Mesenchymal stem cell (in vitro differentiated cells and primary cell): Measurements from ENCODE around the gene RPE65.

ENCODE experiments used
- DNase-seq: peaks from one replicate; pipeline ENCODE4 v3.0.0-alpha.2; 2013
- H2AFZ ChIP-seq: one replicate; pipeline ENCODE4 v1.6.1; 2013; ENCODE audit warnings: low read depth, mild to moderate bottlenecking, control low read depth, inconsistent platforms, low read length, moderate library complexity
- H2AK5ac ChIP-seq: 2 replicates; pipeline ENCODE4 v1.6.1; 2013; ENCODE audit warnings: low read length, moderate library complexity, mild to moderate bottlenecking, inconsistent platforms; ENCODE audit not compliant: severe bottlenecking
- H2BK120ac ChIP-seq: one replicate; pipeline ENCODE4 v1.6.1; 2013; ENCODE audit warnings: low read depth, mild to moderate bottlenecking, inconsistent platforms, low read length, moderate library complexity
- H2BK12ac ChIP-seq, 2 experiments: one replicate each; pipeline ENCODE4 v1.6.1; 2013; ENCODE audit warnings: inconsistent platforms in 2 of 2, low read length in 2 of 2, mild to moderate bottlenecking in 2 of 2, moderate library complexity in 2 of 2, control low read depth in 1 of 2
- H2BK15ac ChIP-seq: one replicate; pipeline ENCODE4 v1.6.1; 2013; ENCODE audit warnings: mild to moderate bottlenecking, low read depth, inconsistent platforms; ENCODE audit not compliant: poor library complexity, severe bottlenecking
- H2BK5ac ChIP-seq: 2 replicates; pipeline ENCODE4 v1.6.1; 2013; ENCODE audit warnings: low read depth, mild to moderate bottlenecking, low read length, control low read depth, inconsistent platforms; ENCODE audit not compliant: poor library complexity, severe bottlenecking
- H3K14ac ChIP-seq, 2 experiments: one replicate each; pipeline ENCODE4 v1.6.1; 2013; ENCODE audit warnings: inconsistent platforms in 2 of 2, low read length in 2 of 2, control low read depth in 1 of 2, mild to moderate bottlenecking in 1 of 2, moderate library complexity in 1 of 2
- H3K18ac ChIP-seq, 2 experiments: one replicate each; pipeline ENCODE4 v1.6.1; 2013; ENCODE audit warnings: inconsistent platforms in 2 of 2, low read length in 2 of 2, control low read depth in 1 of 2, low read depth in 1 of 2, mild to moderate bottlenecking in 1 of 2
- H3K23ac ChIP-seq, 2 experiments: one replicate each; pipeline ENCODE4 v1.6.1; 2013; ENCODE audit warnings: inconsistent platforms in 2 of 2, low read length in 2 of 2, mild to moderate bottlenecking in 2 of 2, moderate library complexity in 2 of 2, control low read depth in 1 of 2
- H3K27ac ChIP-seq: 2 replicates; pipeline ENCODE4 v1.5.1; 2013; ENCODE audit warnings: mild to moderate bottlenecking, moderate library complexity, low read length, control low read depth, inconsistent platforms; ENCODE audit not compliant: poor library complexity, severe bottlenecking
- H3K27me3 ChIP-seq, 2 experiments: 2 replicates each; pipeline versions ENCODE4 v1.6.1 to v1.7.0; 2013; ENCODE audit warnings: low read length in 2 of 2, mild to moderate bottlenecking in 2 of 2, moderate library complexity in 2 of 2, control low read depth in 1 of 2, inconsistent platforms in 1 of 2; ENCODE audit not compliant: control insufficient read depth in 1 of 2, insufficient read depth in 1 of 2
- H3K36me3 ChIP-seq, 2 experiments: 2 replicates each; pipeline versions ENCODE4 v1.6.1 to v1.7.0; 2013; ENCODE audit warnings: low read length in 2 of 2, control low read depth in 1 of 2, inconsistent platforms in 1 of 2, low read depth in 1 of 2, mild to moderate bottlenecking in 1 of 2; ENCODE audit not compliant: insufficient read depth in 2 of 2, control insufficient read depth in 1 of 2
- H3K4ac ChIP-seq, 2 experiments: one replicate each; pipeline ENCODE4 v1.6.1; 2013; ENCODE audit warnings: inconsistent platforms in 2 of 2, low read length in 2 of 2, mild to moderate bottlenecking in 2 of 2, moderate library complexity in 2 of 2, control low read depth in 1 of 2, low read depth in 1 of 2
- H3K4me1 ChIP-seq: 2 replicates; pipeline ENCODE4 v1.6.1; 2013; ENCODE audit warnings: low read depth, low read length, control low read depth; ENCODE audit not compliant: control insufficient read depth, insufficient read depth
- H3K4me2 ChIP-seq: 2 replicates; pipeline ENCODE4 v1.6.1; 2013; ENCODE audit warnings: low read length, mild to moderate bottlenecking, inconsistent platforms; ENCODE audit not compliant: poor library complexity, severe bottlenecking
- H3K4me3 ChIP-seq, 2 experiments: 2 replicates each; pipeline versions ENCODE4 v1.5.1 to v1.7.0; 2013; ENCODE audit warnings: low read length in 2 of 2, mild to moderate bottlenecking in 2 of 2, control low read depth in 1 of 2, low read depth in 1 of 2; ENCODE audit not compliant: insufficient read depth in 1 of 2
- H3K79me1 ChIP-seq: replicated peaks from 2 replicates; pipeline ENCODE4 v1.6.1; 2013; ENCODE audit warnings: mild to moderate bottlenecking, control low read depth, low read length, inconsistent platforms; ENCODE audit not compliant: poor library complexity, severe bottlenecking
- H3K9ac ChIP-seq: 2 replicates; pipeline ENCODE4 v1.7.0; 2013; ENCODE audit warnings: mild to moderate bottlenecking, low read length, moderate library complexity
- H3K9me3 ChIP-seq: 2 replicates; pipeline ENCODE4 v1.7.0; 2013; ENCODE audit warnings: mild to moderate bottlenecking, low read length; ENCODE audit not compliant: control insufficient read depth
- H4K8ac ChIP-seq: one replicate; pipeline ENCODE4 v1.6.1; 2013; ENCODE audit warnings: inconsistent platforms, mild to moderate bottlenecking, low read length, moderate library complexity
- H4K91ac ChIP-seq: one replicate; pipeline ENCODE4 v1.6.1; 2013; ENCODE audit warnings: mild to moderate bottlenecking, low read length, inconsistent platforms
- WGBS: methylation state at CpG from one replicate; pipeline ENCODE4 v1.1.7; 2013; ENCODE audit warnings: mixed read lengths; 5-methylcytosine and 5-hydroxymethylcytosine counted together

The RPE65 gene

GRCh38 chr1:68456202-68456601, 6.4 kb upstream of the RPE65 start:
- Histone ChIP-seq H3K4ac (no peak overlapping the region), H4K8ac (no peak overlapping the region), H3K14ac (no peak overlapping the region), H3K27ac (no peak overlapping the region), H3K18ac (no peak overlapping the region), H3K23ac (no peak overlapping the region), H3K4me2 (no peak overlapping the region), H2BK15ac (no peak overlapping the region), H4K91ac (no peak overlapping the region), H2BK12ac (no peak overlapping the region), H2BK5ac (no peak overlapping the region), H3K4me1 (no peaks in the 10 kb centered on the region), H3K4me3 (no peak overlapping the region), H2AFZ (no peak overlapping the region), H3K9me3 (no peaks in the 10 kb centered on the region), H3K79me1 (no peaks in the 10 kb centered on the region), H2AK5ac (no peak overlapping the region), H3K9ac (no peak overlapping the region), H2BK120ac (no peak overlapping the region), H3K27me3 (no peaks in the 10 kb centered on the region), H3K36me3 (no peaks in the 10 kb centered on the region)
- no peak for DNase-seq
- 83% methylated on average over 1 of the region's 1 CpG for WGBS

GRCh38 chr1:68454534-68454933, 4.8 kb upstream of the RPE65 start:
- Histone ChIP-seq H3K4me2 (no peak overlapping the region), H3K14ac (no peak overlapping the region), H2BK15ac (no peak overlapping the region), H3K18ac (no peak overlapping the region), H2BK5ac (no peak overlapping the region), H2BK12ac (no peak overlapping the region), H2AK5ac (no peak overlapping the region), H3K4me1 (no peaks in the 10 kb centered on the region), H2AFZ (no peak overlapping the region), H3K4ac (no peak overlapping the region), H3K9me3 (no peaks in the 10 kb centered on the region), H3K4me3 (no peak overlapping the region), H3K27ac (no peak overlapping the region), H3K9ac (no peak overlapping the region), H3K79me1 (no peaks in the 10 kb centered on the region), H3K36me3 (no peaks in the 10 kb centered on the region), H2BK120ac (no peak overlapping the region), H3K23ac (no peak overlapping the region), H3K27me3 (no peaks in the 10 kb centered on the region), H4K8ac (no peak overlapping the region), H4K91ac (no peak overlapping the region)
- WGBS = 100% methylated on average over 1 of the region's 2 CpGs
- DNase-seq = no peak

- Histone ChIP-seq H3K79me1 (no peaks in the 10 kb centered on the region), H3K4me3 (no peak overlapping the region), H3K18ac (no peak overlapping the region), H3K27me3 (peaks cover 0 to 3% of the 10 kb centered on the region in 2 experiments), H3K27ac (no peak overlapping the region), H2AK5ac (no peak overlapping the region), H3K9ac (no peak overlapping the region), H3K4ac (no peak overlapping the region), H2BK12ac (no peak overlapping the region), H2AFZ (no peak overlapping the region), H3K36me3 (no peaks in the 10 kb centered on the region), H3K4me1 (no peaks in the 10 kb centered on the region), H3K23ac (no peak overlapping the region), H3K4me2 (no peak overlapping the region), H2BK120ac (no peak overlapping the region), H4K8ac (no peak overlapping the region), H2BK15ac (no peak overlapping the region), H4K91ac (no peak overlapping the region), H3K14ac (no peak overlapping the region), H2BK5ac (no peak overlapping the region), H3K9me3 (no peaks in the 10 kb centered on the region)
- WGBS = 93% methylated on average over 6 of the region's 8 CpGs
- no peak for DNase-seq
Observed at GRCh38 chr1:68453060-68453670, 3.4 kb upstream of the RPE65 start.

- 67% methylated on average over 3 of the region's 7 CpGs for WGBS
- H3K4me3 ChIP-seq = no peak overlapping the region
- no peaks in the 10 kb centered on the region for H3K79me1 ChIP-seq
- no peak for DNase-seq
- no peak overlapping the region for H4K91ac ChIP-seq
- H3K27me3 ChIP-seq = peaks cover 0 to 3% of the 10 kb centered on the region in 2 experiments
- no peak overlapping the region for H2BK15ac ChIP-seq
- no peak overlapping the region for H2BK5ac ChIP-seq
- no peaks in the 10 kb centered on the region for H3K36me3 ChIP-seq
- no peak overlapping the region for H3K4me2 ChIP-seq
- no peak overlapping the region for H2BK12ac ChIP-seq
- no peaks in the 10 kb centered on the region for H3K4me1 ChIP-seq
- no peak overlapping the region for H4K8ac ChIP-seq
- H3K9ac ChIP-seq = no peak overlapping the region
- no peak overlapping the region for H3K23ac ChIP-seq
- H3K27ac ChIP-seq = no peak overlapping the region
- no peak overlapping the region for H3K18ac ChIP-seq
- H2BK120ac ChIP-seq = no peak overlapping the region
- no peak overlapping the region for H2AFZ ChIP-seq
- H3K14ac ChIP-seq = no peak overlapping the region
- no peaks in the 10 kb centered on the region for H3K9me3 ChIP-seq
- H3K4ac ChIP-seq = no peak overlapping the region
- H2AK5ac ChIP-seq = no peak overlapping the region
Observed at GRCh38 chr1:68448365-68448764, 1.4 kb downstream of the RPE65 start.
